ENCODE measurements around the gene WFDC5.

Gene WFDC5

DNA sequence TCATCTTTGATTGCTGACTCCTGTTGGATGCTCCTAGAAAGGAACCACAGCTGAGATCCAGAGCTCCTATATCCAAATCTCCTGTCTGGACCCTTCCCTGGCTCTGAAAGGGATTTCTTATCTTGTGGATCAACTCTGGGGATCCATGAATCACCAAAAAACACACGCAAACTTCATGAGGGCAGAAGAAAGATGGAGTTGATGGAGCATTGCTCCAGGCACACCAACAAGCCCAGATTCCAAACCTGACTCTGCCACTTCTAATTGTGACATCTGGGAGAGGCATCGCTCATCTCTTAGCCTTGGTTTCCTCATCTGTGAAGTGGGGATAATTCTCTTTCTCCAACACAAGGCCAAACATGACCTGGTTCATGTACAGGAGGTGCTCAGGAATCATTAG lies 20.8 kb downstream of the WFDC5 start (continued):
- TF ChIP-seq ZBTB11 (tag by site-specific recombination; conservative IDR thresholded peaks at IDR 0.05; ENCODE audit: low read depth) (no peak), ZNF704 (tag by site-specific recombination; IDR thresholded peaks at IDR 0.05) (no peak), ZNF596 (tag by site-specific recombination; IDR thresholded peaks at IDR 0.05) (no peak)

DNA sequence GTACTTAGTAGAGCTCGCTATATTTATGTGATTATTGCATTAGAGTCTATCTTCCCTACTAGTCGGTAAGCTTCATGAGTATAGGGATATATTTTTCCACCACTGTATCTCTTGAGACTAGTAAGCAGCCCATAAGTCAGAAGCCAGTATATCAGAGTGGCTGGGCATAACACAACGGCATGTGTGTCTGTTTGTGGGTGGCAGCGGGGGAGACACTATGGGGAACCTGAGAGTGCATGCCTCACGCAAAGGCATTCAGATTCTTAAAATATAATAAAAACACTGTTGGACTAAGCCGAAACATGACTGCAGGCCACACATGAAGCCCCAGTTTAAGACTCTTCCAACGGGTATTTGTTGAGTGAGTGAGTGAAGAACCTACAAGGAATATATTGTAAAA lies 22.1 kb downstream of the WFDC5 start:
- POLR2A ChIA-PET, result no interaction called here
- Histone ChIP-seq H3K27ac (ENCODE audit: extremely low read depth, low read depth, low read length) (no peak overlapping the region), H3K36me3 (ENCODE audit: control insufficient read depth in 2 of 2, insufficient read depth in 1 of 2, low read length in 2 of 2) (peaks cover 0 to 3% of the 10 kb centered on the region in 2 experiments; a peak in 1 of 3 replicates), H3K4me3 (ENCODE audit: low read depth, low read length) (no peak overlapping the region), H3K4me1 (ENCODE audit: control insufficient read depth, insufficient read depth, low read length) (no peaks in the 10 kb centered on the region), H3K9me3 (ENCODE audit: control insufficient read depth, insufficient read depth, low read depth, low read length) (no peaks in the 10 kb centered on the region)
- CTCF ChIA-PET, result interaction anchor here (0.6 to 5.2 kb wide), 9 partner anchors 19 to 324 kb away, joined by 3 to 90 read pairs (median 3); no protein-coding TSS in a partner anchor
- no peak for TF ChIP-seq ZNF112 (tag by site-specific recombination; IDR thresholded peaks at IDR 0.05)
- no peak for TF ChIP-seq ZFHX2 (tag by site-specific recombination; conservative IDR thresholded peaks at IDR 0.05)
- no peak for TF ChIP-seq ZNF121 (tag by site-specific recombination; IDR thresholded peaks at IDR 0.05)
- TF ChIP-seq ZNF449 (tag by site-specific recombination; IDR thresholded peaks at IDR 0.05), result peak; percentile 96

GRCh38 chr20:45091366-45091765 lies 23.6 kb downstream of the WFDC5 start:
- ChIA-PET POLR2A (no interaction called here), CTCF (interaction anchor here (1.5 kb wide), 1 partner anchor 80 kb away, joined by 3 read pairs; no protein-coding TSS in a partner anchor)
- no peaks in the 10 kb centered on the region for H3K9me3 ChIP-seq (ENCODE audit: control insufficient read depth, insufficient read depth, low read depth, low read length)
- peaks cover 0 to 3% of the 10 kb centered on the region in 2 experiments; a peak in 1 of 3 replicates for H3K36me3 ChIP-seq (ENCODE audit: control insufficient read depth in 2 of 2, insufficient read depth in 1 of 2, low read length in 2 of 2)
- H3K27ac ChIP-seq (ENCODE audit: extremely low read depth, low read depth, low read length), result no peak overlapping the region
- H3K4me3 ChIP-seq (ENCODE audit: low read depth, low read length), result no peak overlapping the region
- no peaks in the 10 kb centered on the region for H3K4me1 ChIP-seq (ENCODE audit: control insufficient read depth, insufficient read depth, low read length)
- TF ChIP-seq ZNF157 (tag by site-specific recombination; IDR thresholded peaks at IDR 0.05), result no peak
- TF ChIP-seq ZNF610 (tag by site-specific recombination; IDR thresholded peaks at IDR 0.05; ENCODE audit: borderline replicate concordance), result no peak
- TF ChIP-seq ZBTB11 (tag by site-specific recombination; conservative IDR thresholded peaks at IDR 0.05; ENCODE audit: low read depth), result no peak
- TF ChIP-seq ZNF302 (tag by site-specific recombination; IDR thresholded peaks at IDR 0.05; ENCODE audit: low read depth), result no peak
- no peak for TF ChIP-seq ZNF155 (tag by site-specific recombination; IDR thresholded peaks at IDR 0.05)
- TF ChIP-seq ZNF223 (tag by site-specific recombination; IDR thresholded peaks at IDR 0.05), result no peak
- TF ChIP-seq ZNF184 (tag by site-specific recombination; IDR thresholded peaks at IDR 0.05), result no peak
- TF ChIP-seq ZNF488 (tag by site-specific recombination; IDR thresholded peaks at IDR 0.05), result no peak
- no peak for TF ChIP-seq ZBTB1 (tag by site-specific recombination; IDR thresholded peaks at IDR 0.05)
- no peak for TF ChIP-seq ZNF416 (tag by site-specific recombination; IDR thresholded peaks at IDR 0.05)
- no peak for TF ChIP-seq ZNF404 (tag by site-specific recombination; IDR thresholded peaks at IDR 0.05)
- no peak for TF ChIP-seq ZNF24 (tag by site-specific recombination; IDR thresholded peaks at IDR 0.05)
- no peak for TF ChIP-seq HOXA7 (CRISPR knock-in tag; IDR thresholded peaks at IDR 0.05; ENCODE audit: borderline replicate concordance)
- no peak for TF ChIP-seq SP7 (tag by site-specific recombination; IDR thresholded peaks at IDR 0.05)
- no peak for TF ChIP-seq HOXC10 (CRISPR knock-in tag; IDR thresholded peaks at IDR 0.05)
- no peak for TF ChIP-seq MZF1 (tag by site-specific recombination; IDR thresholded peaks at IDR 0.05; ENCODE audit: borderline replicate concordance)
- no peak for TF ChIP-seq MYNN (tag by site-specific recombination; IDR thresholded peaks at IDR 0.05; ENCODE audit: borderline replicate concordance)
- TF ChIP-seq ZNF391 (tag by site-specific recombination; IDR thresholded peaks at IDR 0.05; ENCODE audit: borderline replicate concordance, low read depth), result no peak
